Nasal cavity respiratory epithelium epithelial cell of viscerocranial mucosa (primary cell): ENCODE results near the gene ARX. TPM values are rescaled to one million over a fixed set of nuclear protein-coding genes. Genes with fewer than 3 reads are reported as not detected.

Experiments used
- total RNA-seq: library from RNA; depleted of rRNA; stranded (reverse); fragments of >200 nt; gene quantifications from 2 replicates; pipeline ENCODE4 v1.2.3, GENCODE V29; 2014

ARX gene
- not detected in 2 replicates for total RNA-seq

GRCh38 chrX:25015486-25016360, at the start of gene ARX:
TSS of gene ARX (minus strand) at chrX:25015965. CDS start at chrX:25015737, 228 bp downstream.

